NCI-H748 treated with DMSO at 0.1 percent for 48 hours (cell line): ENCODE measurements around the gene AHNAK2.
"Not testable (repeated sequence)": the region's sequence is repeated elsewhere in the genome, so short reads cannot be mapped to it uniquely, and the experiment has no call there.

Source experiments
- DNase-seq: peaks from one replicate; lab custom pipeline; 2025; lab: John Stamatoyannopoulos, UW

The AHNAK2 gene

GRCh38 chr14:104898870-104899510 is 79.2 kb downstream of the AHNAK2 start:
- no peak for DNase-seq

DNA sequence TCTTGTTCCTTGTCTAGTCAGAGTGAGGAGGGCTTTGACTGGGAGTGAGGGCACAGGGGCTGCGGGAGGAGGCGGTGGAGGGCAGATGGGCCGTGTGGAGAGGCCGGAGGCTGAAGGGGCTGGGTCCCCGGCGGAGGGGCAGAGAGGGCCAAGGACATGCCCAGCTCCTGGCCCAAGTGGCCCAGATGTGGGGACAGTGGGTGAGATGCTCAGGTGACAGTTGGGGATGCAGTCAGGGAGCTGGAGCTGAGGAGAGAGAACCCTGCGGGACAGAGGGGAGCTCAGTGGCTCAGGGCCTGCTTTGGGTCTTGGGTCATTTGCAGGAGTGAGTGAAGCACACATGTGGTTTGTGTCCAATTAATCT is 80.0 kb downstream of the AHNAK2 start:
- DNase-seq: no peak

GRCh38 chr14:104897330-104898194 is 80.6 kb downstream of the AHNAK2 start:
- DNase-seq: no peak

DNA sequence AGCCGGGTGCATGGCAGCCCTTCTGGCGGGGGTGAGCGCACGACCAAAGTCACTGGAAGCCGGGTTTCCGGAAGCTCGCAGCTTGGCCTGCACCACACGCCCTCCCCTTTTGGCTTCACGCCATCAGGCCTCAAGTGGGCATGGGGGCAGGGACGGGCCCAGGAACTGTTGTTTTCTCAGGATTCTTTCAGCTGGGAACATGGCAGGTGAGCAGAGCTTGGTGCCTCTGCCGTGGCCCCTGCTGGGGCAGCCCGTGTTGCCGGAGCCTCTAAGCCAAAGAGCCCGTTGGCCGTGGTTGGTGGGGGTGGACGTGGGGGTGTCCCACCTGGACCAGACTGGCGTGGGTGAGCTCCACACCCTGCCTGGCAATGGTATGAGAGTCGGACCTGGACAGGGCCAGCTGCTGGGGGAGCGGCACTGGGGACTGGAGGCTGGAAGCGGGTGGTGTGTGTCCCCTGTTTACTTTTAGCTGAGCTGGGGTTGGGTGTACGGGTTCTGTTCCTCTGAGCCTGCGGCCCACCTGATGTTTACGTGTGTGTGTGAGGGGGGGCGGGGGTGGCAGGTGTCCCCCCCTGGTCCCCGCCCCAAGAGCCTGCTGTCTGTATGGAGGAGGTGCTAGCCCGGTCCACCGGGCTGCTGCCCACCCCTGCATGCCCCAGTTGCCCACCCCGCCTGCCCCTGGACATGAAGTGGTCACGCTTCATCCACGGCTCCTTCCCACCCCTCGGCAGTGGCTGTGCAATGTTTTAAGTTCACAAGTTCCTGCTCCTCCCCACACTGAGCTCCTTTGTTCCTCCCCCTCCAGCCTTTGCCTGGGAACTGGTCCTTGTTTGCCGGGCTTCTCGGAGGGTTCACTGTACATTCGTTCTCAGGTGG is 82.2 kb downstream of the AHNAK2 start:
- DNase-seq: peak; percentile 10

- DNase-seq: no peak
These were observed 82.9 kb downstream of the AHNAK2 start for GRCh38 chr14:104895207-104895785.

DNA sequence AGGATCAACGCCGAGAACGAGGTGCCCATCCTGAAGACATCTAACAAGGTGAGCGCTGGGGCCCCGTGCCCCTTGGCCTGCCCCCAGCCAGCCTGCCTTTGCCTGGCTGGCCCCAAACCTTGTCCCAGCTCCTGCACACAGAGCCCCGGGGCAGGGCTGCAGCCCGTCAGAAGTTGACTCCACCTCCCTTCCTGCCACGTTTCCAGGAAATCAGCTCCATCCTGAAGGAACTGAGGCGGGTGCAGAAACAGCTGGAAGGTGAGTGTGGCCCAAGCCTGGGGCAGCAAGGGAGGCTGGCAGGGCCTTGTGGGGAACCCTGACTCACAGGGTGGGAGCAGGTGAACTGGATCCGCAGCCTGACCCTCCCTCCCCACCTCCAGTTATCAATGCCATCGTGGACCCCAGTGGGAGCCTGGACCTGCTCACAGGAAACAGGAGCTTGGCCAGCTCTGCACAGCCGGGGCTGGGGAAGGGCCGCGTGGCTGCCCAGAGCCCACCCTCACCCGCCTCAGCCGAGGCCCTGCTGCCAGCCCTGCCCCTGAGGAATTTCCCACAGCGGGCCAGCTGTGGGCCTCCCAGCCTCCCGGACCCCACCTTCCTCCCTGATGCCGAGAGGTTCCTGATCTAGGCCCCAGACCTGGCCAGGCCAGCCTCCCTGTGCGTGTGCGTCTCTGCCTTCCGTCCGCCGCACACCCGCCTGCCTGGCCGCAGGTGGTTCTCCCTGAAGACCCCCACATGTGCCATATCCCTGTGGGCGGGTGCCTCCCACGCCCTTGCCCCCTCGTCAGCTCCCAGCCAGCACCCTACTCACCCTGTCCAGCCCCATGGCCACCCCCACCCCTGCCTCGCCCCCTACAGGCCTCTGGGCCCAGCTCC is 83.6 kb downstream of the AHNAK2 start:
- no peak for DNase-seq

DNA sequence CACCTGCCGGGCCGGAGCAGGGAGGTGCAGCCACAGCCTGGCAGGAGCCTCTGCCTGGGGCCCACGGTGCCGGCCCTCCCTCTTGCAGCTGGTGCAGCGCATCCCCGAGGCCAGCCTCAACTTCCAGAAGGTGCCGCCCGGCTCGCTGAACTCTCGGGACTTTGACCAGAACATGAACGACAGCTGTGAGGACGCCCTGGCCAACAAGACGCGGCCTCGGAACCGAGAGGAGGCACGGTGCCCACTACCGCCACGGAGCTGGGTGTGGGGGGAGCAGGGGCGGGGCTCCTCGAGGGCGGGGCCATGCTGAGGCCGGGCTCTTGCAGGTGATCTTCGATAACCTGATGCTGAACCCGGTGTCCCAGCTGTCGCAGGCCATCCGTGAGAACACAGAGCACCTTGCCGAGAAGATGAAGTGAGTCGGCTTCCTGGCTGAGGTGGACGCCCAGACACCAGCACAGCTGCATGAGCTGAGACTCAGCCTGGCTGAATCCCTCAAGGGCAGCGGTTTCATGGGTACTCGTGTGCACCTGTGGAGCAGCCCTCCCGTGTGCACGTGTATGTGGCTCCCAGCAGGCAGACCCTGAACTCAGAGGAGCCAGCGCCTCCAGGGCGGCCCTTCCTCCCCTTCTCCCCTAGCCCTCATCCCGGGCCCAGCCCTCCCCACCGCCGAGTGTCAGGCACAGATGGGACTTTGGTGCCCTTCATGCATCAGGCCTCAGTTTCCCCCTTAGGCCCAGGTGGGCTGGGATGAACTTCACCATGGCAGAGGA is 84.6 kb downstream of the AHNAK2 start:
- no peak for DNase-seq

GRCh38 chr14:104892531-104893434 is 85.4 kb downstream of the AHNAK2 start:
- DNase-seq: no peak

DNA sequence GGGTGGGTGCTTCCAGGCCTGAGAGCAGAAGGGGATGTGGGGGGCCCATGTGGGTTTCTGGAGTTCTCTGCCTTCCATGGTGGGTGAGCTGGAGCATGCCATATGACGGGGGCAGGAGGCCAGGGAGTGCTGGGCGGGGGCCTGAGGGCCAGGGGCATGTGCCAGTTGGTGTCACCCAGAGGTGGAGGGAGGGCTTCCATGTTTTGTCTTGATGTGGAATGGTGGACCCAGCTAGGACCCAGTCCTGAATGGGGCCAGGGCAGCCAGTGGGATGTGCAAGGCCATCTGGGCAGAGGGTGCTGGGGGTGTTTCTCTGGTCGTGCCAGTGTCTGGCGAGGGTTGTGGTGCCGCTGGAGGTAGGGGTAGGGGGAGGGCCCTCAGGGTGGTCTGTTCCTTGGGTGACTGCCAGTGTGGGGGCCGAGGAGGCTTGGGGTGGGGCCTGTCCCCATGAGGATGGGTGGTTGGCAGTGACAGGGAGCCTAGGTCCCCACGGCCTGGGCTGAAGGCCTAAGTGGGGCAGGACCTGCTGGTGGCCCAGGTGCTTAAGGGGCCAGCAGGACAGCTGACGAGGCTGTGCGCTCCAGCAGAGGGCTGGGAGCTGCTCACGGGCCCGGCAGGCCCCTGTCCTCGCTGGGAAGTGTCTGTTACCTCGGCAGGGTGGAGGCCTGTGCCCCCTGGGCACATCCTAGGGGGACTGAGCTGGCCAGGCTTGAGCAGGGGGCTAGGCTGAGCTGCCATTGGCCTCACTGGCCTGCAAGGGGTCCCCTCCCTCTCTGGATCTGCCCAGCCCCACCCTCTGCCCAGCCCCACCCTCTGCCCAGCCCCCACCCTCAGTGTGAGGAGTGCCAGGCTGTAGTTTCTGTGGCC is 86.3 kb downstream of the AHNAK2 start:
- DNase-seq: no peak

DNA sequence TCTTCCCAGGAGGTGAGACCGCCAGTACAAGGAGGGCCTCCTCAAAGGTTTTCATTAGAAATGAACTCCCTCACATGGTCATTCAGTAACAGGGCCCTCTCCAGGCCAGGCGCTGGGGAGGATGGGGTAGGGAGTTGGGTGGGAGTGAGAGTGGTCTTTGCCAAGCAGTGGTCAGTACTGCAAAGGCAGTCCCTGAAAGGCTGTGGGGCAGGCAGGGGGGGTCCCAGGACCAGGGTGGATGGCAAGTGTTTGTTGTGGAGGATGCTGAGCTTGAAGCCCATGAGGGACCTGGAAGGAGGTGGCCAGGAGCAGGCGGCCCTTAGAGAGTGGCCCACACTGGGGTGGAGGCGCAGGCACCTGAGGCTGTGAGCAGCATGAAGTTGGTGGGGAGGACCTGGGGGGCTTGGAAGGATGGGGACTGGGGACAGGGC is 87.0 kb downstream of the AHNAK2 start:
- DNase-seq: no peak

DNA sequence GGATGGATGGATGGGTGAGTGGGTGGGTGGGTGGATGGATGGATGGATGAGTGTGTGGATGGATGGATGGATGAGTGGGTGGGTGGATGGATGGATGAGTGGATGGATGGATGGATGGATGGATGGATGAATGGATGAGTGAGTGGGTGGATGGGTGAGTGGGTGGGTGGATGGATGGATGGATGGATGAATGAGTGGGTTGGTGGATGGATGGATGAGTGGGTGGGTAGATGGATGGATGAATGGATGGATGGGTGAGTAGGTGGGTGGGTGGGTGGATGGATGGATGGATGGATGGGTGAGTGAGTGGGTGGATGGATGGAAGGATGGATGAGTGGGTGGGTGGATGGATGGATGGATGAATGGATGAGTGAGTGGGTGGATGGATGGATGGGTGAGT is 87.9 kb downstream of the AHNAK2 start:
- DNase-seq: not testable (repeated sequence)

GRCh38 chr14:104889375-104889757 is 88.8 kb downstream of the AHNAK2 start:
- DNase-seq: no peak

DNA sequence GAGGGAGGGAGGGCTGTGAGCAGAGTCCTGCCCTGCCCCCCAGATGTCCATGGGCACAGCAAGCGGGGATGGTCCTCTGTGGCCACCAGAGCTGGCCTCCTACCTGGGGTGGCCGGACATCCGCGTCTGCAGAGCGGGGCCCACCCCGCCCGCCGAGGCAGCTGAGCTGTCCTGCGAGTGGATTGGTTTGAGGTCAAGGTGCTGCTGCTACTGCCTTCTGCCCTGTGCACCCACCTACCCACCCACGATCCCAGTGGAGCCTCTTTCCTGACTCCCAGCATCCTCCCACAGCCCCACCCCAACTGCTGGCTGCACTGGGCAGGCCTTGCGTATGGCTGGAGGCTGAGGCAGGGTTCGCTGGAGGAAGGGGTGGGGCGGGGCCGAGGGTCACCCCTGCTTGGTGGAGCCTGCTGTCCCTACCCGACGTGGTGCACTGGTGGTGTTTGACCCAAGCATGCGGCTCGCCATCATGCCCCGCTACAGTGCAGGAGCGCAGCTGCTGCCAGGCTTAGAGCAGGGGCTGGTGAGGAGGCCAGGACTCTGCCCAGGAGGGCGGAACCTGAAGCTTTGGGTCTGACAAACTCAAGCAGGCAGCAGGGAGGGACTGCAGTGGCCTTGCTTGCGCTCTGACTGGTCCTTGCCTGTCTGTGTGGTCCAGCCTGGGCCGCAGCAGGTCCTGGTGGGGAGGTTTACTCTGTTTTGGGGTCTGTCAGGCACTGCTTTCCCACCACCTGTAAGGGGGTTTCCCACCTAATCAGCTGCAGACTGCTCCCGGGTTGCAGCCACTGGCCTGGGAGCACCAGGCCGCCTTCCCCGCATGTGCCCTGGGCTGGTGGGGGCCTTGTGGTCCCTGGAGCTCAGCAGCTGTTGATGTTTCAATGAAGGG is 89.4 kb downstream of the AHNAK2 start:
- no peak for DNase-seq

DNA sequence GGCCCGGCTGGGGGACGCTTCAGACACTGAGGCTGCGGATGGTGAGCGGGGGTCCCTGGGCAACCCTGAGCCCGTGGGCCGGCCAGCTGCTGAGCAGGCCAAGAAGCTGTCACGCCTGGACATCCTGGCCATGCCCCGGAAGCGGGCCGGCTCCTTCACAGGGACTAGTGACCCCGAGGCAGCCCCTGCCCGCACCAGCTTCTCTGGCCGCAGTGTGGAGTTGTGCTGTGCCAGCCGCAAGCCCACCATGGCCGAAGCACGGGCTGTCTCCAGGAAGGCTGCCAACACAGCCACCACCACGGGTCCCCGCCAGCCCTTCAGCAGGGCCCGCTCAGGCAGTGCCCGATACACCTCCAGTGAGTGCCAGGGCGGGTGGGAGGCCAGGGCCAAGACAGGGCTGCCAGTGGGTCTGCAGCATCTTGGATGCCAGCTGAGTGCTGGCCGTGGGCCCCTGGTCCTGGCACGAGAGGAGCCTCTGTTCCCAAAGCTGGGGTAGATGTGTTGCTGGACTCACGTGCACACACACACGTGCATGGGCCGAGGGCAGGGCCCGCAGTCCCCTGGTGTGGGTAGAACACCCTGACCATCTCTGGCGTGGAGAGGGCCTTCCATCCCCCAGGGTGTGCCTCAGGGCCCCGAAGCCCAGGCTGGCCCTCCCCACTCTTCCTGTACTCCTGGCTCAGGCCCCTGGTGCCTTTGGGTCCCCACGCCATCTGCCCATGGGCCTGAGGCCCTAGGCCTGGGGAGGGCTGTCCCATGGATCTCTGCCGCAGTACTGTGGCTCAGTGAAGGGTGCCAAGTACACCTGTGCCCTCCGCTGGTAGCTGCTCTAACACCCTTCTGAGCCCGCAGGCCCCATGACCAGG is 90.3 kb downstream of the AHNAK2 start:
- DNase-seq: no peak
